GM19468 (cell line): ENCODE data around the gene CEP70.
"Not testable (repeated sequence)": the region's sequence is repeated elsewhere in the genome, so short reads cannot be mapped to it uniquely, and the experiment has no call there.

Experiments used
- ATAC-seq: cut with Tn5 transposase; IDR thresholded peaks from one replicate; pipeline ENCODE4 v1.9.1; 2021; ENCODE audit warnings: mild to moderate bottlenecking, moderate library complexity, moderate number of reproducible peaks; ENCODE audit not compliant: unreplicated experiment; ENCODE audit errors: extremely low read depth

CEP70 gene, protein sequence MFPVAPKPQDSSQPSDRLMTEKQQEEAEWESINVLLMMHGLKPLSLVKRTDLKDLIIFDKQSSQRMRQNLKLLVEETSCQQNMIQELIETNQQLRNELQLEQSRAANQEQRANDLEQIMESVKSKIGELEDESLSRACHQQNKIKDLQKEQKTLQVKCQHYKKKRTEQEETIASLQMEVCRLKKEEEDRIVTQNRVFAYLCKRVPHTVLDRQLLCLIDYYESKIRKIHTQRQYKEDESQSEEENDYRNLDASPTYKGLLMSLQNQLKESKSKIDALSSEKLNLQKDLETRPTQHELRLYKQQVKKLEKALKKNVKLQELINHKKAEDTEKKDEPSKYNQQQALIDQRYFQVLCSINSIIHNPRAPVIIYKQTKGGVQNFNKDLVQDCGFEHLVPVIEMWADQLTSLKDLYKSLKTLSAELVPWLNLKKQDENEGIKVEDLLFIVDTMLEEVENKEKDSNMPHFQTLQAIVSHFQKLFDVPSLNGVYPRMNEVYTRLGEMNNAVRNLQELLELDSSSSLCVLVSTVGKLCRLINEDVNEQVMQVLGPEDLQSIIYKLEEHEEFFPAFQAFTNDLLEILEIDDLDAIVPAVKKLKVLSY

GRCh38 chr3:138594150-138594934, at the start of gene CEP70:
CEP70 (minus strand) TSS chr3:138594260; CDS start chr3:138572927, 21,333 bp downstream.
- peak; percentile 85 for ATAC-seq

- ATAC-seq, result no peak
These were observed 48.8 kb upstream of the CEP70 start for GRCh38 chr3:138642927-138643253.

- no peak for ATAC-seq
These were observed 48.3 kb upstream of the CEP70 start for GRCh38 chr3:138642226-138642926.

DNA sequence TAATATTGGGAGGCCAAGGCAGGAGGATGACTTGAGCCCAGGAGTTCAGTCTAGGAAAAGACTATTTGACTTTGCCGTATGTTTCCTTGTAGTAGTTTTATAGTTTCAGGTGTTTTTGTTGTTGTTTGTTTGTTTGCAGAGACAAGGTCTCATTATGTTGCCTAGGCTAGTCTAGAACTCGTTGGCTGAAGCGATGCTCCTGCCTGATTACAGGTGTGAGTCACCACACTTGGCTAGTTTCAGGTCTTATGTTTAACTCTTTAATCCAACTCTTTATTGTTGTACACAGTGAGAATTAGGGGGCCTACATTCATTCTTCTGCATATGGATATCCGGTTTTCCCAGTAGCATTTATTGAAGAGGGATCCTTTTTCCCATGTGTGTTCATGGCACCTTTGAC, 46.5 kb upstream of the CEP70 start:
- ATAC-seq, result no peak

- ATAC-seq, result no peak
These were observed 44.6 kb upstream of the CEP70 start for GRCh38 chr3:138638641-138639040.

DNA sequence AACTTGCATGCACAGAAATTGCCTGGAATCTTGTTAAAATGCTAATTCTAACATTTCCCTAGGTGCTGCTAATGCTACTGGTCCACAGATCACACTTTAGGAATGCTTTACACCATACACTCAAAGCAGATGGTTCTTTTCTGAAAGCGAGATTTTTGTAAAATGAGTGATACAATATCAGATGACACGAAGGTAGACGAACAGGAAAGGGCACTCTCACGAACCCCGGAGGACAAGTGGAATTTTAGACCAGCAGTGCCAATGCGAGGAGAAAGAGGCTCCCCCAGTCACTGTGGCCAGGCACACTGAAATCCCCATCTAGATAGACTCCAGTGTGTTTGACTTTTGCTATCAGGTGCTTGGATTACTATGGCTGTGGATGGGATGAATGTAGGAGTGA, 35.5 kb upstream of the CEP70 start:
- no peak for ATAC-seq

- no peak for ATAC-seq
These were observed 31.8 kb upstream of the CEP70 start for GRCh38 chr3:138625707-138626365.

- ATAC-seq, result no peak
These were observed 30.5 kb upstream of the CEP70 start for GRCh38 chr3:138624518-138624917.

DNA sequence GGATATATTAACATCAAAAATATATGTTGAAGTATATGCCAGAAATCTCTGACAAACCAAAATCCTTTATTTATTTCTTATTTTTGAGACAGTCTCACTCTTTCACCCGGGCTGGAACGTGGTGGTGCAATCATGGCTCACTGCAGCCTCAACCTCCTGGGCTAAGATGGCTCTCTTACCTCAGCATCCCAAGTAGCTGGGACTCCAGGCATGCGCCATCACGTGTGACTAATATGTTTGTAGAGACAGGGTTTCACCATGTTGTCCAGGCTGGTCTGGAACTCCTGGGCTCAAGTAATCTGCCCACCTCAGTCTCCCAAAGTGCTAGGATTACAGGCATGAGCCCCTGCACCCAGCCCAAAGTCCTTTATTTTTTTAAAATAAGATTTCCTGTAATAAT, 26.4 kb upstream of the CEP70 start:
- ATAC-seq, result no peak

- ATAC-seq, result no peak
These were observed 21.4 kb upstream of the CEP70 start for GRCh38 chr3:138615462-138615861.

- no peak for ATAC-seq
These were observed 15.8 kb upstream of the CEP70 start for GRCh38 chr3:138609898-138610266.

- ATAC-seq, result peak; percentile 38
These were observed 14.5 kb upstream of the CEP70 start, which contains the start of gene FAIM for GRCh38 chr3:138608322-138609135. FAIM (plus strand) TSS chr3:138608771; CDS start chr3:138619727, 10,956 bp downstream.

DNA sequence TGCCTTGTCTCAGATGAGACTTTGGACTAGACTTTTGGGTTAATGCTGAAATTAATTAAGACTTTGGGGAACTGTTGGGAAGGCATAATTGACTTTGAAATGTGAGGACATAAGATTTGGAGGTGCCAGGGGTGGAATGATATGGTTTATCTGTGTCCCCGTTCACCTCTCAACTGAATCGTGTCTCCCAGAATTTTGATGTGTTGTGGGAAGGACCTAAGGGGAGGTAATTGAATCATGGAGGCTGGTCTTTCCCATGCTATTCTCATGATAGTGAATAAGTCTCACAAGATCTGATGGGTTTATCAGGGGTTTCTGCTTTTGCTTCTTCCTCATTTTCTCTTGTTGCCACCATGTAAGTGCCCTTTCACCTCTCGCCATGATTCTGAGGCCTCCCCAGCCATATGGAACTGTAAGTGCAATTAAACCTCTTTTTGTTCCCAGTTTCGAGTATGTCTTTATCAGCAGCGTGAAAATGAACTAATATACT, 10.1 kb upstream of the CEP70 start:
- not testable (repeated sequence) for ATAC-seq

- not testable (repeated sequence) for ATAC-seq
These were observed 7.6 kb upstream of the CEP70 start for GRCh38 chr3:138601661-138602060.

GRCh38 chr3:138600100-138600745, 6.2 kb upstream of the CEP70 start:
- ATAC-seq, result no peak

DNA sequence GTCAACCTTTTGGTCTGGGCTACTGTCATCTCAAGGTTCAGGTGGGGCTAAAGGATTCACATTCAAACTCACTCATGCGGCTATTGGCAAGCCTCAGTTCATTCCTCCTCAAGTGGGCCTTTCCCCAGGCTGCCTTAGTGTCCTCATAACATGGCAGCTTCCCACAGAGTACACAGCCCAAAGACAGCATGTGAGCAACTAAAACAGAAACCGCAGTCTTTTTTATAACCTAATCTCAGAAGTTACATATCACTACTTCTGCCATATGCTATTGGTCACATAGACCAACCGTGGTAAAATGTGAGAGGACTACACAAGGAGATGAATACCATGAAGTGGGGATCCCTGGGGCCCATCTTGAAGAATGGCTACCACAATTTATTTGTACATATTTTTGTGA, 4.5 kb upstream of the CEP70 start:
- no peak for ATAC-seq

- not testable (repeated sequence) for ATAC-seq
These were observed 3.3 kb upstream of the CEP70 start for GRCh38 chr3:138597186-138597976.
